Measurements from ENCODE around the gene ADO.
"Not testable (repeated sequence)": the region's sequence is repeated elsewhere in the genome, so short reads cannot be mapped to it uniquely, and the experiment has no call there.

Gene ADO

GRCh38 chr10:62804356-62805230, at the start of gene ADO:
TSS of gene ADO (plus strand) at chr10:62804720. CDS start at chr10:62805060, 340 bp downstream.
- peak in 2 of 3 experiments; percentile 70 to 78 for DNase-seq (ENCODE audit: low read depth in 3 of 3)

GRCh38 chr10:62754963-62755362, 49.6 kb upstream of the ADO start:
- DNase-seq (ENCODE audit: low read depth in 3 of 3), result no peak

GRCh38 chr10:62755662-62756653, 48.6 kb upstream of the ADO start:
- no peak for DNase-seq (ENCODE audit: low read depth in 3 of 3)

- no peak for DNase-seq (ENCODE audit: low read depth in 3 of 3)
These were observed 44.8 kb upstream of the ADO start for GRCh38 chr10:62759599-62760175.

GRCh38 chr10:62760401-62760800, 44.1 kb upstream of the ADO start:
- DNase-seq (ENCODE audit: low read depth in 3 of 3), result no peak

GRCh38 chr10:62761115-62761514, 43.4 kb upstream of the ADO start:
- no peak for DNase-seq (ENCODE audit: low read depth in 3 of 3)

GRCh38 chr10:62763155-62763554, 41.4 kb upstream of the ADO start:
- no peak for DNase-seq (ENCODE audit: low read depth in 3 of 3)

- DNase-seq (ENCODE audit: low read depth in 3 of 3), result no peak
These were observed 40.5 kb upstream of the ADO start for GRCh38 chr10:62764011-62764410.

GRCh38 chr10:62765726-62766125, 38.8 kb upstream of the ADO start:
- no peak for DNase-seq (ENCODE audit: low read depth in 3 of 3)

- DNase-seq (ENCODE audit: low read depth in 3 of 3), result no peak
These were observed 38.1 kb upstream of the ADO start for GRCh38 chr10:62766386-62766785.

- DNase-seq (ENCODE audit: low read depth in 3 of 3), result no peak
These were observed 34.8 kb upstream of the ADO start for GRCh38 chr10:62769574-62770242.

GRCh38 chr10:62772186-62772974, 32.1 kb upstream of the ADO start:
- no peak for DNase-seq (ENCODE audit: low read depth in 3 of 3)

GRCh38 chr10:62778125-62778524, 26.4 kb upstream of the ADO start:
- no peak for DNase-seq (ENCODE audit: low read depth in 3 of 3)

- peak; percentile 80 to 85 (median 82) for DNase-seq (ENCODE audit: low read depth in 3 of 3)
These were observed 24.9 kb upstream of the ADO start for GRCh38 chr10:62779487-62780248.

- DNase-seq (ENCODE audit: low read depth in 3 of 3), result not testable (repeated sequence)
These were observed 20.0 kb upstream of the ADO start for GRCh38 chr10:62784537-62784936.

- not testable (repeated sequence) for DNase-seq (ENCODE audit: low read depth in 3 of 3)
These were observed 16.2 kb upstream of the ADO start for GRCh38 chr10:62788285-62788684.

- no peak for DNase-seq (ENCODE audit: low read depth in 3 of 3)
These were observed 15.6 kb upstream of the ADO start for GRCh38 chr10:62788861-62789467.

- DNase-seq (ENCODE audit: low read depth in 3 of 3), result no peak
These were observed 14.4 kb upstream of the ADO start for GRCh38 chr10:62790019-62790555.

- no peak for DNase-seq (ENCODE audit: low read depth in 3 of 3)
These were observed 13.9 kb upstream of the ADO start for GRCh38 chr10:62790571-62790970.
